ENCODE results near the gene CELSR1.

The CELSR1 gene

GRCh38 chr22:46467006-46467405, 70.4 kb downstream of the CELSR1 start:
- Histone ChIP-seq H3K36me3 (ENCODE audit: control insufficient read depth, insufficient read depth, low read length) (peaks cover 9% of the 10 kb centered on the region), H3K4me3 (ENCODE audit: insufficient read depth, low read depth, low read length) (no peak overlapping the region), H3K27me3 (ENCODE audit: control insufficient read depth, insufficient read depth, low read length, poor library complexity, severe bottlenecking) (no peaks in the 10 kb centered on the region), H3K4me1 (ENCODE audit: control insufficient read depth, insufficient read depth, low read length) (peaks cover 2% of the 10 kb centered on the region), H3K9me3 (ENCODE audit: control insufficient read depth, low read length) (no peaks in the 10 kb centered on the region), H3K27ac (ENCODE audit: insufficient read depth, low read depth, low read length, poor library complexity, severe bottlenecking) (no peak overlapping the region)
- WGBS, 2 experiments, result 96 to 97% methylated on average over 5 of the region's 5 CpGs

DNA sequence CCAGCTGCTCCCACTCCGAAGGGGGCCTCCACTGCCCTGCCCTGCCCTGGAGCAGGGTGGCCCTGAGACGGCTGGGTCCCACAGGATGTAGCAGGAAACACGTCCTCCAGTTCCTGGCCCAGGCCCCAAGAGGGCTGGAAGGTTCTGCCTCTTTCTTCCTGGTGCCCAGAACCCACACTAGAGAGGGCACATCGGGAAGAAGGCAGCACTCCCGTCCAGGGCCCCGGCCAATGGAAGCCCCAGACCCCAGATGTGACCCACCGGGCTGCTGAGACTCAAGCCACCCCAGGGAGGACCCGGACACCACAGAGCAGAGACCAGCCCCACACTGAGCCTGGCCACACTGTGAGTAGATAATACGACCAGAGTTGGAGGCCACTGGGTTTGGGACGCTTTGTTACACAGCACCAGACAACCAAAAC, 71.2 kb downstream of the CELSR1 start:
- Histone ChIP-seq H3K9me3 (ENCODE audit: control insufficient read depth, low read length) (no peaks in the 10 kb centered on the region), H3K27me3 (ENCODE audit: control insufficient read depth, insufficient read depth, low read length, poor library complexity, severe bottlenecking) (no peaks in the 10 kb centered on the region), H3K27ac (ENCODE audit: insufficient read depth, low read depth, low read length, poor library complexity, severe bottlenecking) (no peak overlapping the region), H3K4me1 (ENCODE audit: control insufficient read depth, insufficient read depth, low read length) (peaks cover 5% of the 10 kb centered on the region), H3K4me3 (ENCODE audit: insufficient read depth, low read depth, low read length) (no peak overlapping the region), H3K36me3 (ENCODE audit: control insufficient read depth, insufficient read depth, low read length) (peaks cover 9% of the 10 kb centered on the region)
- WGBS, 2 experiments, result 92 to 95% methylated on average over 10 of the region's 10 CpGs

- Histone ChIP-seq H3K4me1 (ENCODE audit: control insufficient read depth, insufficient read depth, low read length) (peaks cover 6% of the 10 kb centered on the region), H3K9me3 (ENCODE audit: control insufficient read depth, low read length) (no peaks in the 10 kb centered on the region), H3K27ac (ENCODE audit: insufficient read depth, low read depth, low read length, poor library complexity, severe bottlenecking) (no peak overlapping the region), H3K36me3 (ENCODE audit: control insufficient read depth, insufficient read depth, low read length) (peaks cover 9% of the 10 kb centered on the region), H3K4me3 (ENCODE audit: insufficient read depth, low read depth, low read length) (no peak overlapping the region), H3K27me3 (ENCODE audit: control insufficient read depth, insufficient read depth, low read length, poor library complexity, severe bottlenecking) (no peaks in the 10 kb centered on the region)
- 93 to 94% methylated on average over 12 of the region's 12 CpGs for WGBS, 2 experiments
These were observed 71.6 kb downstream of the CELSR1 start for GRCh38 chr22:46465793-46466192.

DNA sequence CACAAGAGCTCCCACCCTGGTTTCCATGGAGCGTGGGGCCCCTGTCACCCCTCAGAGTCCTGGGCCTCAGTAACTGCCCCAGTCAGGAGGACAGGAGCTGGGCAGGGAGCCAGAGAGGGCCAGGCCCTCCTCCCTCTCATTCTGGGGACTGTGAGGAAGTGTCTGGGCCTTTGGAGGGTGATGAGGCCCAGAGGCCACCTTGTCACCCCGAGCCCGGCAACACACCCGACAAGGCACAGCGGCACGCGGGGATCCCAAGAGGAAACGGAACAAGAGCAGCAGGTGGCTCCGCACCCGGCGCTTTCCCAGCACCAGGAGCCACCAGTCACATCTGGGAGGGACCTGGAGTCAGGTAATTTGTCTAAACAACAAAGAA, 72.1 kb downstream of the CELSR1 start:
- H3K27ac ChIP-seq (ENCODE audit: insufficient read depth, low read depth, low read length, poor library complexity, severe bottlenecking), result no peak overlapping the region
- peaks cover 9% of the 10 kb centered on the region for H3K36me3 ChIP-seq (ENCODE audit: control insufficient read depth, insufficient read depth, low read length)
- H3K27me3 ChIP-seq (ENCODE audit: control insufficient read depth, insufficient read depth, low read length, poor library complexity, severe bottlenecking), result no peaks in the 10 kb centered on the region
- peaks cover 6% of the 10 kb centered on the region for H3K4me1 ChIP-seq (ENCODE audit: control insufficient read depth, insufficient read depth, low read length)
- H3K4me3 ChIP-seq (ENCODE audit: insufficient read depth, low read depth, low read length), result no peak overlapping the region
- whole genome bisulfite sequencing, 2 experiments, result 96% methylated on average over 11 of the region's 11 CpGs
- no peaks in the 10 kb centered on the region for H3K9me3 ChIP-seq (ENCODE audit: control insufficient read depth, low read length)

DNA sequence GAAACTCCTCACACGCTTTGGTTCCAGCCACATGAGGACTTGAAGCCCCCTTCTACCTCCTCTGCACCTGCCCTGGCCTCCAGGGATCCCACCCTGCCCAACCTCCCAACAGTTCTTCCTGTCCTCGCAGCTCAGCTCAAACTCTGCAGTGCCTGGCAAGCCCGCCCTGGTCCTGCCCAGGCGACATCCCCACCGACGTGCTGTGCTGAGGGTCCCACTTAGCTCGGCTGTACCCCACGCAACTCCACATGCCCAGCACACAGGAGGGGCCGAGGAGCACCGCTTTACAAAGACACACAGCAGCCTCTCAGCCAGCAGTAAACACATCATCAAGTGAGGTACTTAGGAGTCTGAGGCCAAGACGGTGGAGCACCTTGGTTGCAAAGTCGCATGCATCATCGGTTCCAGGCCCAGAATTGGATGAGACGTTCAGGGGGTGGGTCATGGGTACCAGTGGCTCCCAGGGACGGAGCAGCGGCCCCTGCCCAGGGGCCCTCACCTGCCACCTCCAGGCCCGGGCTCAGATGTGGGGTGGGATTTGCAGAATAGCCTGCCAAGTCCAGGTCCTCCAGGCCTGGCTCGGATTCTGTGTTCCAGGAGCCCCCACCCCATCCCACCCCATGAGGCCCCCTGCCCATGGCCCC, 72.6 kb downstream of the CELSR1 start:
- Histone ChIP-seq H3K27me3 (ENCODE audit: control insufficient read depth, insufficient read depth, low read length, poor library complexity, severe bottlenecking) (no peaks in the 10 kb centered on the region), H3K4me1 (ENCODE audit: control insufficient read depth, insufficient read depth, low read length) (peaks cover 7% of the 10 kb centered on the region), H3K27ac (ENCODE audit: insufficient read depth, low read depth, low read length, poor library complexity, severe bottlenecking) (no peak overlapping the region), H3K36me3 (ENCODE audit: control insufficient read depth, insufficient read depth, low read length) (peaks cover 9% of the 10 kb centered on the region), H3K4me3 (ENCODE audit: insufficient read depth, low read depth, low read length) (no peak overlapping the region), H3K9me3 (ENCODE audit: control insufficient read depth, low read length) (no peaks in the 10 kb centered on the region)
- WGBS, 2 experiments, result 95 to 96% methylated on average over 18 of the region's 18 CpGs

GRCh38 chr22:46464296-46464695, 73.1 kb downstream of the CELSR1 start:
- H3K27me3 ChIP-seq (ENCODE audit: control insufficient read depth, insufficient read depth, low read length, poor library complexity, severe bottlenecking), result no peaks in the 10 kb centered on the region
- H3K9me3 ChIP-seq (ENCODE audit: control insufficient read depth, low read length), result no peaks in the 10 kb centered on the region
- no peak overlapping the region for H3K4me3 ChIP-seq (ENCODE audit: insufficient read depth, low read depth, low read length)
- H3K36me3 ChIP-seq (ENCODE audit: control insufficient read depth, insufficient read depth, low read length), result peaks cover 9% of the 10 kb centered on the region
- H3K4me1 ChIP-seq (ENCODE audit: control insufficient read depth, insufficient read depth, low read length), result peaks cover 12% of the 10 kb centered on the region
- H3K27ac ChIP-seq (ENCODE audit: insufficient read depth, low read depth, low read length, poor library complexity, severe bottlenecking), result no peak overlapping the region
- 94 to 98% methylated on average over 8 of the region's 8 CpGs for WGBS, 2 experiments

- Histone ChIP-seq H3K4me1 (ENCODE audit: control insufficient read depth, insufficient read depth, low read length) (peaks cover 14% of the 10 kb centered on the region), H3K36me3 (ENCODE audit: control insufficient read depth, insufficient read depth, low read length) (peaks cover 9% of the 10 kb centered on the region)
- WGBS, 2 experiments, result 96 to 97% methylated on average over 70 of the region's 70 CpGs
These were observed 73.8 kb downstream of the CELSR1 start for GRCh38 chr22:46463435-46464227.

GRCh38 chr22:46462726-46463371, 74.6 kb downstream of the CELSR1 start:
- 93% methylated on average over 18 of the region's 18 CpGs for WGBS, 2 experiments
- no peak overlapping the region for H3K4me3 ChIP-seq (ENCODE audit: insufficient read depth, low read depth, low read length)
- H3K9me3 ChIP-seq (ENCODE audit: control insufficient read depth, low read length), result no peaks in the 10 kb centered on the region
- H3K4me1 ChIP-seq (ENCODE audit: control insufficient read depth, insufficient read depth, low read length), result peaks cover 19% of the 10 kb centered on the region
- peaks cover 9% of the 10 kb centered on the region for H3K36me3 ChIP-seq (ENCODE audit: control insufficient read depth, insufficient read depth, low read length)
- no peaks in the 10 kb centered on the region for H3K27me3 ChIP-seq (ENCODE audit: control insufficient read depth, insufficient read depth, low read length, poor library complexity, severe bottlenecking)
- no peak overlapping the region for H3K27ac ChIP-seq (ENCODE audit: insufficient read depth, low read depth, low read length, poor library complexity, severe bottlenecking)

More at GRCh38 chr22:46463435-46464227, 73.8 kb downstream of the CELSR1 start:
- Histone ChIP-seq H3K9me3 (ENCODE audit: control insufficient read depth, low read length) (no peaks in the 10 kb centered on the region), H3K27me3 (ENCODE audit: control insufficient read depth, insufficient read depth, low read length, poor library complexity, severe bottlenecking) (no peaks in the 10 kb centered on the region), H3K4me3 (ENCODE audit: insufficient read depth, low read depth, low read length) (no peak overlapping the region), H3K27ac (ENCODE audit: insufficient read depth, low read depth, low read length, poor library complexity, severe bottlenecking) (no peak overlapping the region)

DNA sequence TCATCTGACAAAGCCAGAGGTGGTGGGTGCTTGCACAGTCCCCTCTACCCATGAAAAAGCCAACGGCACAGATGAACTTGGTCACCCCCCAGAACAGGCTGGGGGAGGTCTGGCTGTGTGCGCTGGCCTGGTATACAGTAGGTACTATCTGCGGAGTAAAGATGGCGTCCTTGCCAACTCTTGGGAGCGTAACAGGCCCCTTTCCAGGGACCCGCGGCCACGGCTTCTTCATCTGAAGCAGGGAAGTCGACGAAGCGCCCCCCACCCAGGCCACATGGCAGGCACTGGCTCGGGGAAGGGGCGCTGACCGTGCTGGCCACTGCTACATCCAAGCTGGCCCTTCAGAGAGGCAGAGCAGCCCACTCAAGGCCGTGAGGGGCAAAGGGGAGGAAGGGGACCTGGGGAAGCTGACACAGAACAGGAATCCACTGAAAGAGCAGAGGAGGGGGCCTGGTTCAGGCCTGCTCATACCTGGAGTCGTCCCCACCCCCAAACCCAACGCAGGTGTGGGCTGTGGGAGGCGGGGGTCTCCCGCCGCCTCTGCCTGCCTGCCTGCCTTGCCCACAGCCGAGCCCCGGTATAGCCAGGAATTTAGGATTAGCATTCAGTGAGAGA, 75.7 kb downstream of the CELSR1 start:
- peaks cover 23% of the 10 kb centered on the region for H3K4me1 ChIP-seq (ENCODE audit: control insufficient read depth, insufficient read depth, low read length)
- no peaks in the 10 kb centered on the region for H3K27me3 ChIP-seq (ENCODE audit: control insufficient read depth, insufficient read depth, low read length, poor library complexity, severe bottlenecking)
- H3K9me3 ChIP-seq (ENCODE audit: control insufficient read depth, low read length), result no peaks in the 10 kb centered on the region
- no peak overlapping the region for H3K4me3 ChIP-seq (ENCODE audit: insufficient read depth, low read depth, low read length)
- peaks cover 9% of the 10 kb centered on the region for H3K36me3 ChIP-seq (ENCODE audit: control insufficient read depth, insufficient read depth, low read length)
- no peak overlapping the region for H3K27ac ChIP-seq (ENCODE audit: insufficient read depth, low read depth, low read length, poor library complexity, severe bottlenecking)
- WGBS, 2 experiments, result 93 to 94% methylated on average over 22 of the region's 22 CpGs

GRCh38 chr22:46460857-46461256, 76.6 kb downstream of the CELSR1 start:
- no peak overlapping the region for H3K4me3 ChIP-seq (ENCODE audit: insufficient read depth, low read depth, low read length)
- peaks cover 23% of the 10 kb centered on the region for H3K4me1 ChIP-seq (ENCODE audit: control insufficient read depth, insufficient read depth, low read length)
- H3K36me3 ChIP-seq (ENCODE audit: control insufficient read depth, insufficient read depth, low read length), result peaks cover 9% of the 10 kb centered on the region
- no peaks in the 10 kb centered on the region for H3K9me3 ChIP-seq (ENCODE audit: control insufficient read depth, low read length)
- 83 to 88% methylated on average over 12 of the region's 12 CpGs for WGBS, 2 experiments
- no peak overlapping the region for H3K27ac ChIP-seq (ENCODE audit: insufficient read depth, low read depth, low read length, poor library complexity, severe bottlenecking)
- no peaks in the 10 kb centered on the region for H3K27me3 ChIP-seq (ENCODE audit: control insufficient read depth, insufficient read depth, low read length, poor library complexity, severe bottlenecking)
